Measurements from ENCODE around the gene NEK4. TPM values are rescaled to one million over a fixed set of nuclear protein-coding genes. Genes with fewer than 3 reads are reported as not detected.

Gene NEK4
- total and polyA plus RNA-seq, 4 donors = 5.8 to 39.9 (median 19.1) TPM

- Histone ChIP-seq H3K27me3 (ENCODE audit: control insufficient read depth in 3 of 3, insufficient read depth in 3 of 3, low read length in 2 of 3) (no peaks in the 10 kb centered on the region), H3K4me3 (no peak overlapping the region), H3K27ac (ENCODE audit: low read depth in 1 of 2, low read length in 1 of 2) (no peak overlapping the region), H3K4me1 (ENCODE audit: control insufficient read depth in 5 of 5, insufficient read depth in 5 of 5, low read length in 5 of 5) (no peaks in the 10 kb centered on the region), H3K9ac (ENCODE audit: insufficient read depth in 1 of 2, low read length in 2 of 2) (no peak overlapping the region), H3K36me3 (ENCODE audit: control insufficient read depth in 4 of 4, insufficient read depth in 4 of 4, low read length in 4 of 4) (peaks cover 4 to 11% (median 5%) of the 10 kb centered on the region in 4 donors), H3K9me3 (ENCODE audit: control insufficient read depth in 4 of 4, insufficient read depth in 3 of 4, low read length in 3 of 4) (no peaks in the 10 kb centered on the region)
- no peak for TF ChIP-seq CTCF (IDR thresholded peaks at IDR 0.05; ENCODE audit: control extremely low read depth, extremely low read depth)
- ATAC-seq (ENCODE audit: insufficient read depth, low FRiP score) (no peak), DNase-seq (no peak)
- 71 to 74% methylated on average over 38 to 39 of the region's 39 CpGs for WGBS, 2 donors
Observed at GRCh38 chr3:52714335-52715302, 56.1 kb downstream of the NEK4 start.

DNA sequence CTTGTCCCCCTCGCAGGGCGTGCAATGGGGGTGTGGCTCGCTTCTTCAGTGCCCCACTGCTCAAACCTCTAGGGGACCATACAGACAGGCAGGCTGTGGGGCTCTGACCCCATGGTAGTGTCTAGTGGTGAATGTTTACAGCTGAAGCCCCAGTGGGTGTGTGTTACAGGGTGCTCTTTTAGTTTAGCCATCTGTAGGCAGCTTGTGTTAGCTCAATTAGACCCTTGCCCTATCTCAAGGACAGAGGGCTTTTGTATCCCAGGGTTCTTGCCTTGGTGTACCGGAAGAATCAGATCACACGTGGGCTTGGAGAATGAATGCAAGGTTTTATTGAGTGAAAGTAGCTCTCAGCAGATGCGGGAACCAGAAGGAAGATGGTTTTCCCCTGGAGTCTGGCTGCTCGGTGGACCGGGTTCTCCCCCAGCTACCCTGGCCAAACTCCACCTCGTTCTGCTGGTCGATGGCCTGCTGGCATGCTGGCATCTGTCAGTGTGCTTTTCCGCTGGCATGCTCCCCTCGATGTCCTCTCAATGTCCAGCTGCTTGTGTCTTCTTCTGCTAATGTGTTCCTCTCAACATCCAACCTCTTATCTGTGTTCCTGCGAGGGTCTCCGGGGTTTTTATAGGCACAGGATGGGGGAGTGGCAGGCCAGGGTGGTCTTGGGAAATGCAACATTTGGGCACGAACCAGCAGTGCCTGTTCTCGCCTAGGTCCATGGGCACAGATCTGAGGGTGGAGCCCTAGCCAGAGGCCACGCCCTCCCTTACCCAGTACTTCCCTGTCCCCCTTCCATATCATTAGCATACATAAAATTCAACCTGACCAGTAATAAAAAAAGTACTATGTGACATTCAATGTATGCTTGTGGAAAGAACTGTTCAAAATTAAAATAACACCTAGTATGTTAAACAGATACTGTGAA, 58.2 kb downstream of the NEK4 start:
- Histone ChIP-seq H3K27ac (ENCODE audit: low read depth in 1 of 2, low read length in 1 of 2) (no peak overlapping the region), H3K27me3 (ENCODE audit: control insufficient read depth in 3 of 3, insufficient read depth in 3 of 3, low read length in 2 of 3) (no peaks in the 10 kb centered on the region), H3K9me3 (ENCODE audit: control insufficient read depth in 4 of 4, insufficient read depth in 3 of 4, low read length in 3 of 4) (no peaks in the 10 kb centered on the region), H3K36me3 (ENCODE audit: control insufficient read depth in 4 of 4, insufficient read depth in 4 of 4, low read length in 4 of 4) (peaks cover 3 to 14% (median 6%) of the 10 kb centered on the region in 4 donors), H3K4me1 (ENCODE audit: control insufficient read depth in 5 of 5, insufficient read depth in 5 of 5, low read length in 5 of 5) (peaks cover 0 to 2% (median 0%) of the 10 kb centered on the region in 5 donors), H3K4me3 (no peak overlapping the region), H3K9ac (ENCODE audit: insufficient read depth in 1 of 2, low read length in 2 of 2) (no peak overlapping the region)
- no peak for DNase-seq
- no peak for ATAC-seq (ENCODE audit: insufficient read depth, low FRiP score)
- 96 to 97% methylated on average over 17 of the region's 17 CpGs for WGBS, 2 donors
- TF ChIP-seq CTCF (IDR thresholded peaks at IDR 0.05; ENCODE audit: control extremely low read depth, extremely low read depth) = no peak

DNA sequence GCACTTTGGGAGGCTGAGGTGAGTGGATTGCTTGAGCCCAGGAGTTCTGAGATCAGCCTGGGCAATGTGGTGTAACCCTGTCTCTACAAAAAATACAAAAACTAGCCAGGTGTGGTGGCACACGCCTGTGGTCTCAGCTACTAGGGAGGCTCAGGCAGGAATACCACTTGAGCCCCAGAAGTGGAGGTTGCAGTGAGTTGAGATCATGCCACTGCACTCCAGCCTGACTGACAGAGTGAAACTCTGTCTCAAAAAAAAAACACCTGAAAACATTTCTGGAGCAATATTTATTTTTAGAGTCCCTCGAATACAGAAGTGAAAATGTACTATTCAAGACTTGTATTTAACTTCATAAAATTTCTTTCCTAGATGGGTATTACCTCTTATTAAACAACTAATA, 60.2 kb downstream of the NEK4 start:
- no peaks in the 10 kb centered on the region for H3K9me3 ChIP-seq (ENCODE audit: control insufficient read depth in 4 of 4, insufficient read depth in 3 of 4, low read length in 3 of 4)
- H3K4me3 ChIP-seq = no peak overlapping the region
- peaks cover 2 to 12% (median 7%) of the 10 kb centered on the region in 4 donors for H3K36me3 ChIP-seq (ENCODE audit: control insufficient read depth in 4 of 4, insufficient read depth in 4 of 4, low read length in 4 of 4)
- H3K4me1 ChIP-seq (ENCODE audit: control insufficient read depth in 5 of 5, insufficient read depth in 5 of 5, low read length in 5 of 5) = peaks cover 0 to 12% (median 8%) of the 10 kb centered on the region in 5 donors
- WGBS, 2 donors = 79 to 80% methylated on average over 2 of the region's 2 CpGs
- no peaks in the 10 kb centered on the region for H3K27me3 ChIP-seq (ENCODE audit: control insufficient read depth in 3 of 3, insufficient read depth in 3 of 3, low read length in 2 of 3)
- no peak for ATAC-seq (ENCODE audit: insufficient read depth, low FRiP score)
- H3K27ac ChIP-seq (ENCODE audit: low read depth in 1 of 2, low read length in 1 of 2) = no peak overlapping the region
- DNase-seq = no peak
- TF ChIP-seq CTCF (IDR thresholded peaks at IDR 0.05; ENCODE audit: control extremely low read depth, extremely low read depth) = no peak
- no peak overlapping the region for H3K9ac ChIP-seq (ENCODE audit: insufficient read depth in 1 of 2, low read length in 2 of 2)

All from lung (tissue), 12 donors.